ENCODE measurements around the gene CSTB. TPM values are rescaled to one million over a fixed set of nuclear protein-coding genes. Genes with fewer than 3 reads are reported as not detected.

The CSTB gene
- total and polyA plus RNA-seq, 8 donors = 7.4 to 35.6 (median 14.1) TPM

GRCh38 chr21:43728467-43729390 is 47.4 kb downstream of the CSTB start:
- ATAC-seq (peak; percentile 51 to 79 (median 63)), FAIRE-seq (no peak), DNase-seq (peak; percentile 81 to 91 (median 86))
- intact Hi-C loops (cut with DNase I) = loop anchor here in 1 of 3 donors (10.0 kb wide), 1 partner anchor 46 kb away; the partner anchor contains the start of gene CSTB
- Histone ChIP-seq H3K36me3 (no peaks in the 10 kb centered on the region), H3K27me3 (no peaks in the 10 kb centered on the region), H3K4me1 (peaks cover 33 to 51% (median 38%) of the 10 kb centered on the region in 3 donors), H3K9me3 (no peaks in the 10 kb centered on the region), H3K27ac (peak overlapping the region; percentile 57 to 84 (median 80)), H3K4me3 (peak overlapping the region in 3 of 4 donors; percentile 14 to 27 (median 23))
- TF ChIP-seq, protein P1, sequence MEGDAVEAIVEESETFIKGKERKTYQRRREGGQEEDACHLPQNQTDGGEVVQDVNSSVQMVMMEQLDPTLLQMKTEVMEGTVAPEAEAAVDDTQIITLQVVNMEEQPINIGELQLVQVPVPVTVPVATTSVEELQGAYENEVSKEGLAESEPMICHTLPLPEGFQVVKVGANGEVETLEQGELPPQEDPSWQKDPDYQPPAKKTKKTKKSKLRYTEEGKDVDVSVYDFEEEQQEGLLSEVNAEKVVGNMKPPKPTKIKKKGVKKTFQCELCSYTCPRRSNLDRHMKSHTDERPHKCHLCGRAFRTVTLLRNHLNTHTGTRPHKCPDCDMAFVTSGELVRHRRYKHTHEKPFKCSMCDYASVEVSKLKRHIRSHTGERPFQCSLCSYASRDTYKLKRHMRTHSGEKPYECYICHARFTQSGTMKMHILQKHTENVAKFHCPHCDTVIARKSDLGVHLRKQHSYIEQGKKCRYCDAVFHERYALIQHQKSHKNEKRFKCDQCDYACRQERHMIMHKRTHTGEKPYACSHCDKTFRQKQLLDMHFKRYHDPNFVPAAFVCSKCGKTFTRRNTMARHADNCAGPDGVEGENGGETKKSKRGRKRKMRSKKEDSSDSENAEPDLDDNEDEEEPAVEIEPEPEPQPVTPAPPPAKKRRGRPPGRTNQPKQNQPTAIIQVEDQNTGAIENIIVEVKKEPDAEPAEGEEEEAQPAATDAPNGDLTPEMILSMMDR (IDR thresholded peaks at IDR 0.05) = no peak
- WGBS, 2 donors = 30 to 47% methylated on average over 45 to 59 of the region's 59 CpGs

DNA sequence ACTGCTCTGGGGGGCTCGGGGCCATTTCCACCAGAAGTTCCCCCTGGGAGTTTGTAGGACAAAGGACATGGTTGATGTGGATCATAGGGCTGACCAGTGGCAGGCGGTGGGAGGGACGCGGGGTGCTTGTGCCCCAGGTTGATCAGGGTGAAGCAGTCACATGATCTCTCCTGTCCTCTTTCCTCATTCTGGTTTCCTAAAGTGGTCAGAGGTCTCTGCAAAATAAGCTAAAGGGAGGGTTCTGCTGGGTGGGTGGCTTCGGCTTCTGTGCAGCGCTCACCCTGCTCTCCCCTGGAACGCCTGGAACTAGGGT is 48.0 kb downstream of the CSTB start:
- Histone ChIP-seq H3K4me3 (peak overlapping the region in 2 of 4 donors; percentile 23 to 27), H3K36me3 (no peaks in the 10 kb centered on the region), H3K4me1 (peaks cover 30 to 48% (median 34%) of the 10 kb centered on the region in 3 donors), H3K27ac (peak overlapping the region; percentile 57 to 84 (median 80)), H3K27me3 (no peaks in the 10 kb centered on the region), H3K9me3 (no peaks in the 10 kb centered on the region)
- ATAC-seq (peak; percentile 2 to 20 (median 6)), FAIRE-seq (no peak), DNase-seq (no peak)
- TF ChIP-seq, protein P1 (IDR thresholded peaks at IDR 0.05) = no peak
- WGBS, 2 donors = 63 to 64% methylated on average over 7 of the region's 7 CpGs
- intact Hi-C loops (cut with DNase I) = loop anchor here in 1 of 3 donors (10.0 kb wide), 1 partner anchor 47 kb away; the partner anchor contains the start of gene CSTB

DNA sequence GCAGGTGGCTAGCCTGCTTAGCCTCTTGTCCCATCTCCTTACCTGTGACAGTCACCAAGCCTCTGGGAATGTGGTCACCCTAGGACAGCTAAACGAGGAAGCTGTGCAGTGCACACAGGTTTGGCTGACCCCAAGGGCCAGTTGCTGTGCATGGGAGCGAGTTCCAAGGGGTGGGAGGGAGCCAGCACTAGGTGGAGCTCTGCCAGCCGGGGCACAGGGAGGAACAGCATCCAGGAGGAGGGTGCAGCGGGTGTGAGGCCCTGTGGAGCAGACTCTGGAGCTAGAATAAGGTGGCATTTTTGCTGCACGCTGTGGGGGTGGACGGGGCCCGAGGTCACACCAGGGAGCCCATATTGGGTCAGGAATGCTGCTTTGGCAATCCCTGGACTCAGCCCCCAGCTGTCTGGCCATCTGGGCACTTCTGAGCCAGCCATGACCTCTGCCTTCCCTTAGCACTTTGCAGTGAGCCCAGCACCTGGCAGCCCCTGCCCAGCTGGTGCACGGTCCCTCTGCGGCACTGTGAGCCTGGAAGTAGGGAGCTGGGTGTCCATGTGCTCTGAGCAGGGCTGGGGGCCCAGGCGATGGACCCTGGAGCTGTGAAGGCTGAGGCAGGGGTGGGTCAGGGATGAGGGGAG is 48.5 kb downstream of the CSTB start:
- no peak for FAIRE-seq
- intact Hi-C loops (cut with DNase I) = loop anchor here in 1 of 3 donors (10.0 kb wide), 1 partner anchor 47 kb away; the partner anchor contains the start of gene CSTB
- Histone ChIP-seq H3K27ac (peak overlapping the region; percentile 57 to 84 (median 80)), H3K27me3 (no peaks in the 10 kb centered on the region), H3K4me3 (no peak overlapping the region), H3K4me1 (peaks cover 30 to 48% (median 34%) of the 10 kb centered on the region in 3 donors), H3K36me3 (no peaks in the 10 kb centered on the region), H3K9me3 (no peaks in the 10 kb centered on the region)
- DNase-seq = peak in 5 of 6 donors; percentile 43 to 81 (median 57)
- TF ChIP-seq, protein P1 (IDR thresholded peaks at IDR 0.05) = no peak
- peak in 3 of 4 donors; percentile 10 to 31 (median 16) for ATAC-seq
- WGBS, 2 donors = 40 to 51% methylated on average over 10 of the region's 10 CpGs

- FAIRE-seq = no peak
- peak in 2 of 4 donors; percentile 0 to 5 for ATAC-seq
- Histone ChIP-seq H3K4me3 (no peak overlapping the region), H3K9me3 (no peaks in the 10 kb centered on the region), H3K27me3 (no peaks in the 10 kb centered on the region), H3K4me1 (peaks cover 28 to 45% (median 38%) of the 10 kb centered on the region in 3 donors), H3K36me3 (no peaks in the 10 kb centered on the region), H3K27ac (peak overlapping the region; percentile 57 to 84 (median 80))
- 44 to 53% methylated on average over 21 of the region's 21 CpGs for WGBS, 2 donors
- TF ChIP-seq, protein P1 (IDR thresholded peaks at IDR 0.05) = no peak
- DNase-seq = peak in 4 of 6 donors; percentile 38 to 63 (median 54)
- intact Hi-C loops (cut with DNase I) = loop anchor here in 1 of 3 donors (10.0 kb wide), 1 partner anchor 48 kb away; the partner anchor contains the start of gene CSTB
Measured at GRCh38 chr21:43726686-43727518, 49.2 kb downstream of the CSTB start.

Other genes starting within 250 kb of the CSTB start
- under 1 TPM; 0.14 to 0.32 (median 0.24) TPM for gene HSF2BP, start 116.8 kb downstream of the CSTB start, total RNA-seq
- under 1 TPM; 0.11 to 0.14 TPM for gene HSF2BP, start 116.8 kb downstream of the CSTB start, polyA plus RNA-seq
- gene RRP1B, start 116.7 kb downstream of the CSTB start, total RNA-seq = 10 to 100 TPM in 3 of 6 donors, 1 to 10 TPM in 3; 7.2 to 13.3 (median 9.7) TPM
- 1 to 10 TPM; 4.4 to 5.4 TPM for gene RRP1B, start 116.7 kb downstream of the CSTB start, polyA plus RNA-seq
- 100 to 1,000 TPM in 1 of 6 donors, 10 to 100 TPM in 5; 63.2 to 100 (median 65.8) TPM for gene PDXK, start 57.2 kb downstream of the CSTB start, total RNA-seq
- gene PDXK, start 57.2 kb downstream of the CSTB start, polyA plus RNA-seq = 10 to 100 TPM; 65.7 to 66.0 TPM
- gene RRP1, start 13.3 kb upstream of the CSTB start, total RNA-seq = 10 to 100 TPM in 4 of 6 donors, 1 to 10 TPM in 2; 7.6 to 18.4 (median 12.0) TPM
- gene RRP1, start 13.3 kb upstream of the CSTB start, polyA plus RNA-seq = 10 to 100 TPM; 15.1 to 17.4 TPM
- 10 to 100 TPM; 29.1 to 49.6 (median 32.6) TPM for gene AGPAT3, start 88.9 kb upstream of the CSTB start, total RNA-seq
- gene AGPAT3, start 88.9 kb upstream of the CSTB start, polyA plus RNA-seq = 10 to 100 TPM; 13.6 to 18.4 TPM
- gene TRAPPC10, start 236.0 kb upstream of the CSTB start, total RNA-seq = 10 to 100 TPM in 5 of 6 donors, 1 to 10 TPM in 1; 8.9 to 19.1 (median 12.3) TPM
- gene TRAPPC10, start 236.0 kb upstream of the CSTB start, polyA plus RNA-seq = 1 to 10 TPM; 7.2 to 7.8 TPM